Thymus (tissue), 11 donors: ENCODE results near the gene NUP50. TPM values are rescaled to one million over a fixed set of nuclear protein-coding genes. Genes with fewer than 3 reads are reported as not detected.
"Not testable (repeated sequence)": the region's sequence is repeated elsewhere in the genome, so short reads cannot be mapped to it uniquely, and the experiment has no call there.

Source experiments
- DNase-seq, 9 donors: peaks; one replicate each; pipeline ENCODE4 v3.0.0-alpha.2; 2013; ENCODE audit warnings: low spot score in 9 of 9, low read depth in 6 of 9, missing footprints in 1 of 9
- H3K27ac ChIP-seq, 2 donors: one replicate each; pipeline ENCODE4 v1.5.1; 2013; ENCODE audit warnings: control low read depth in 1 of 2, low read depth in 1 of 2, low read length in 1 of 2, mild to moderate bottlenecking in 1 of 2, moderate library complexity in 1 of 2
- H3K27me3 ChIP-seq, 2 donors: one replicate each; pipeline ENCODE4 v1.5.1; 2013; ENCODE audit warnings: low read length in 1 of 2; ENCODE audit not compliant: control insufficient read depth in 2 of 2, insufficient read depth in 1 of 2
- H3K36me3 ChIP-seq, 2 donors: one replicate each; pipeline ENCODE4 v1.5.1; 2013; ENCODE audit warnings: low read length in 1 of 2, mild to moderate bottlenecking in 1 of 2, moderate library complexity in 1 of 2; ENCODE audit not compliant: control insufficient read depth in 2 of 2, insufficient read depth in 2 of 2
- H3K4me1 ChIP-seq, 2 donors: one replicate each; pipeline ENCODE4 v1.5.1; 2013; ENCODE audit warnings: low read length in 2 of 2; ENCODE audit not compliant: control insufficient read depth in 2 of 2, insufficient read depth in 2 of 2
- H3K4me3 ChIP-seq, 2 donors: one replicate each; pipeline ENCODE4 v1.5.1; 2013; ENCODE audit warnings: low read length in 2 of 2, control low read depth in 1 of 2, mild to moderate bottlenecking in 1 of 2
- H3K9me3 ChIP-seq, 2 donors: one replicate each; pipeline ENCODE4 v1.5.1; 2013; ENCODE audit warnings: low read length in 1 of 2, mild to moderate bottlenecking in 1 of 2; ENCODE audit not compliant: control insufficient read depth in 2 of 2, insufficient read depth in 1 of 2
- WGBS: extraction: QIAGEN DNeasy Blood & Tissue Kit; methylation state at CpG from one replicate; pipeline ENCODE4 v1.1.7; 2013; 5-methylcytosine and 5-hydroxymethylcytosine counted together
- polyA plus RNA-seq: library from polyadenylated mRNA; stranded (reverse); fragments of 200-250 nt; gene quantifications from one replicate; pipeline ENCODE4 v1.2.3, GENCODE V29; 2013
- total RNA-seq: library from RNA; stranded (reverse); fragments of 120-200 nt; gene quantifications from one replicate; pipeline ENCODE4 v1.2.4, GENCODE V29; 2013
- donor health status: healthy.

NUP50 gene
- total and polyA plus RNA-seq, 2 donors, result 40.6 to 70.1 TPM

- H3K4me1 ChIP-seq, result no peaks in the 10 kb centered on the region
Observed at GRCh38 chr22:45183974-45184373, 20.2 kb downstream of the NUP50 start.

DNA sequence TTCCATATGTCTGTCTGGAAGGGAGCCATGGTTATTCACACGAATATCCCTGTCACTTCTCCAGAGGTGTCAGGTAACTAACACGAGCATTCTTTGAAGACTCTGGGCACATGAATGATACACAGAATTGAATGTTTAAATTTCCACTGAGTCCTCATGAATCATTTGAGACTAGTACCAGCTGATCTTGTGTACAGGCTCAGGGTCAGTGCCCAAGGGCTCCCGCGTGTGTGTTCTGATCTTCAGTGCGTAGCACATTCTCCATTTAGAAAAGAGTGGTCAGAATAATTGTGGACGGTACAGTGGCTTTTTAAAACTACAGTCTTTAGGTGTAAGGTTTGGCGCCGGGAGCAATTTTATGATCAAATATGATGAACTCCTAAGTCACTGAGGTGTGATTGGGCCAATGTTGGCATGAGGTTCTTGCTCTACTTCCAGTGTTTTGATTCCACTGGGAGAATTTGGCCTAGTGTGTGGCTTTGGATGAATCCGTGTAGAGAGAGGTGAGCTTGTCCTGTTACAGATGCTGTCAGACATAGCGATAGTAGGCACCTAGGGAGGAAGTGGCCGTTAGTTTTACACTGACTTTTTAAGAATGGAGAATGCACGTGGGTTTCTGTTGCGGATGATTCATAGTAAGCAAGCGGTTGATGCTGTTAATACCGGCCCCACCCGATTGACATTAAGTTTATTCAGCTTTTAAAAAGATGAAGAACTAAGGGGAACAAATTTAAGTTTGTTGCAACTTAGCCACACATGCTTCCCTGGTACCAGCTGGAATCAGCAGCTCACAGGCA is 22.2 kb downstream of the NUP50 start:
- DNase-seq, result no peak
- H3K36me3 ChIP-seq, result peaks cover 40 to 50% of the 10 kb centered on the region in 2 donors
- 95% methylated on average over 16 of the region's 16 CpGs for WGBS

More at GRCh38 chr22:45183974-45184373, 20.2 kb downstream of the NUP50 start:
- no peak for DNase-seq
- H3K9me3 ChIP-seq, result no peaks in the 10 kb centered on the region
- H3K4me3 ChIP-seq, result no peak overlapping the region
- H3K27me3 ChIP-seq, result no peaks in the 10 kb centered on the region
- peaks cover 55 to 68% of the 10 kb centered on the region in 2 donors for H3K36me3 ChIP-seq
- H3K27ac ChIP-seq, result no peak overlapping the region
- WGBS, result 98% methylated on average over 13 of the region's 13 CpGs

DNA sequence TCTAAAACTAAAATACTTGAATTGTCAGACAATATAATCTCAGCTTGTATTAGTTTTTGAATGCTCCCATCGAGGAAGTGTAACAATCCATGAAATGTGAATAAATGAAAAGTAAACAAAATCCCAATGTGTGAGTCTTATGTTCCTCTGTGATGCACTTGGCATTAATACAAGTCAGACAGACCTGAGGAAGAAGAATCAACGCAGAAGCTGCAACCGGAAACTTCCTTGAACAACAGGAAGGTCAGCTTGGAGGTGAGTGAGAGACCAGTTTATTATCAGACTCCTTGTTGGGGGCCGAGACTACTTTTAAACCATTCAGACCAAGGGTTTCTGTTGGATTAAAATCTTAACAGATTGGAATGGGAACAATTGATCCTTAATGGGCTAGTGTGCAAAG is 24.2 kb downstream of the NUP50 start:
- peaks cover 26 to 32% of the 10 kb centered on the region in 2 donors for H3K36me3 ChIP-seq
- no peaks in the 10 kb centered on the region for H3K4me1 ChIP-seq
- no peak overlapping the region for H3K27ac ChIP-seq
- H3K4me3 ChIP-seq, result no peak overlapping the region
- H3K27me3 ChIP-seq, result no peaks in the 10 kb centered on the region
- 94% methylated on average over 4 of the region's 4 CpGs for WGBS
- H3K9me3 ChIP-seq, result no peaks in the 10 kb centered on the region
- no peak for DNase-seq

More for the DNA sequence above, 22.2 kb downstream of the NUP50 start:
- Histone ChIP-seq H3K4me3 (no peak overlapping the region), H3K9me3 (no peaks in the 10 kb centered on the region), H3K27ac (no peak overlapping the region), H3K4me1 (no peaks in the 10 kb centered on the region), H3K27me3 (no peaks in the 10 kb centered on the region)

DNA sequence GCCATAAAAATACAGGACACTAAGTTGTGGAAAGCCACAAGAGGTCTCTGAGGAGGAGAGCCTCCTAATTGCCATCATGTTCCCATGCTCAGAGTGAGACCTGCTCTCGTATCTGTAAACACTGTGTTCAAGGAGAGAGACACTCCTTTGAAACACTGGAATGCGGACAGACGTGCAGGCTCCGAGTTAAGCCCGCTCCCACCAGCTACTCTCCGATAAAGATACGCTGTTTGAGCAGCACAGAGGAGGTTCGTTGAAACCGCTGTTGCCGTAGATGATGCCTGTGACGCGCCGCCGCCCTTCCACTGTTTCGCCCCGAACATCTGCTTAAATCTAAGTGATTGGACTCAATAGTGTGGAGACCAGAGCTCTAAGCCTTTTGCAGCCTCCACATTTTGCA is 25.1 kb downstream of the NUP50 start:
- Histone ChIP-seq H3K4me1 (no peaks in the 10 kb centered on the region), H3K27ac (no peak overlapping the region), H3K9me3 (no peaks in the 10 kb centered on the region), H3K27me3 (no peaks in the 10 kb centered on the region), H3K4me3 (no peak overlapping the region), H3K36me3 (peaks cover 23% of the 10 kb centered on the region in 2 donors)
- WGBS, result 94% methylated on average over 16 of the region's 16 CpGs
- no peak for DNase-seq

DNA sequence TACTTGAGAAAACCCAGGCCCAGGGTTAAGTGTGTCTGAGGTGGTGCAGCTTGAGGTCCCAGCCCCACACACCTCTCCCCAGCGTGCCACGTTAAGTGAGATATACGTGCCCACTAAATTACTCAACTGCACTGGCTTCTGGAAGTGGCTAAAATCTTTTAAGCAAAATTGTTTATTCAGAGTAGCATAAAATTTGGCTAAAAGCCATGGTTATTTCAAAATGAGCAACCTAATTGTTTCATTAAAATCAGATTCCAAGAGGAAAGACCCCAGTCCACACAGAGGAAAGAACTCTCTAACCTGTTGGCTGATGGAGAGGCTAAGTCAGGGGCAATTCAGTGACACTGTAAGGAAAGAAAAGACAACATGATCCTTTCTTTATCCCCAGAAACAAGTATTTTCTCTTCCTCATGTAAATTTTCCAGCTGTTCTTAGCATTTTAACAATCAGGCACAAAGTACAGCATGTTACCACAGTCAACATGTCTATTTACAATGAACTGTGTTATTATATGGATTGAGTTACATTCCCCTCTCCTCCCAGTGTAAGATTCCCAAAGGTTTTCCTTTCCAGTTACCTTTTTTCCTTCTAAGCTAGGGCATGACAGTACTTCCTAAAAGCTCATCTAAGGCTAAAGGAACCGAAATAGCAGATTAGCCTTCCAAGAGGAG is 26.6 kb downstream of the NUP50 start:
- H3K4me1 ChIP-seq, result no peaks in the 10 kb centered on the region
- no peaks in the 10 kb centered on the region for H3K9me3 ChIP-seq
- no peaks in the 10 kb centered on the region for H3K27me3 ChIP-seq
- H3K4me3 ChIP-seq, result no peak overlapping the region
- 95% methylated on average over 4 of the region's 4 CpGs for WGBS
- H3K27ac ChIP-seq, result no peak overlapping the region
- H3K36me3 ChIP-seq, result peaks cover 14 to 21% of the 10 kb centered on the region in 2 donors
- DNase-seq, result no peak

- H3K27me3 ChIP-seq, H3K27ac ChIP-seq, H3K9me3 ChIP-seq, H3K4me1 ChIP-seq, DNase-seq, H3K4me3 ChIP-seq: not testable (repeated sequence)
- H3K36me3 ChIP-seq, result peaks cover 17 to 19% of the 10 kb centered on the region in 2 donors
- WGBS, result 85% methylated on average over 9 of the region's 9 CpGs
Observed at GRCh38 chr22:45191746-45192145, 28.0 kb downstream of the NUP50 start.

GRCh38 chr22:45192701-45193187 is 29.0 kb downstream of the NUP50 start:
- Histone ChIP-seq H3K27ac (no peak overlapping the region), H3K36me3 (peaks cover 26% of the 10 kb centered on the region in 2 donors), H3K27me3 (no peaks in the 10 kb centered on the region), H3K4me3 (no peak overlapping the region), H3K9me3 (no peaks in the 10 kb centered on the region), H3K4me1 (no peaks in the 10 kb centered on the region)
- DNase-seq, result no peak
- 87% methylated on average over 13 of the region's 13 CpGs for WGBS

GRCh38 chr22:45194686-45195085 is 31.0 kb downstream of the NUP50 start:
- Histone ChIP-seq H3K4me3 (no peak overlapping the region), H3K9me3 (no peaks in the 10 kb centered on the region), H3K36me3 (peaks cover 38 to 42% of the 10 kb centered on the region in 2 donors), H3K27me3 (no peaks in the 10 kb centered on the region), H3K4me1 (no peaks in the 10 kb centered on the region), H3K27ac (no peak overlapping the region)
- WGBS, result 95% methylated on average over 17 of the region's 17 CpGs
- no peak for DNase-seq

DNA sequence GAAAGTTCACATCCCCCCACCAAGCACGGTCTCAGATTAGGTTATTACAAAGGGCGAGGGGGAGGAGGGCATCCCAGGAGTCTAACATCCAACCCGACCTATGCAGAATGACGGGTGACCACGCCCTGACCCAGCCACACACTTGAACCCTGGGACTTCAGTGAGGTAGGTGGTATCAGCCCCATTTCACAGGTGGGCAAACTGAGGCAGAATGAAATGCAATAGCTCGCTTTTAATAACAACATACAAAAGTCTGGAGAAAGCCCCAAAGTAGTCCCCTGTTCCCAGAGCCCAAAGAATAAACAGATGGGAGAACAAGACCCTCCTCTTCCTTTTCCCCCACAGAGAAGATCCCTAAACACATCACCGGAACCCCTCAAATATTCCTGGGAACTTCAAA is 31.9 kb downstream of the NUP50 start:
- WGBS, result 91% methylated on average over 7 of the region's 7 CpGs
- Histone ChIP-seq H3K9me3 (no peaks in the 10 kb centered on the region), H3K27ac (no peak overlapping the region), H3K4me3 (no peak overlapping the region), H3K4me1 (no peaks in the 10 kb centered on the region), H3K27me3 (no peaks in the 10 kb centered on the region), H3K36me3 (peaks cover 42 to 46% of the 10 kb centered on the region in 2 donors)
- no peak for DNase-seq
